Embryonic facial prominence (tissue), 1 donor: Measurements from ENCODE around the gene MAGI2.
"Not testable (repeated sequence)": the region's sequence is repeated elsewhere in the genome, so short reads cannot be mapped to it uniquely, and the experiment has no call there.

Source experiments
- DNase-seq: peaks from one replicate; pipeline ENCODE4 v3.0.0-alpha.2; 2016; ENCODE audit errors: extremely low spot score

Gene MAGI2

GRCh38 chr7:79451580-79451979 lies 1.9 kb downstream of the MAGI2 start:
- no peak for DNase-seq

DNA sequence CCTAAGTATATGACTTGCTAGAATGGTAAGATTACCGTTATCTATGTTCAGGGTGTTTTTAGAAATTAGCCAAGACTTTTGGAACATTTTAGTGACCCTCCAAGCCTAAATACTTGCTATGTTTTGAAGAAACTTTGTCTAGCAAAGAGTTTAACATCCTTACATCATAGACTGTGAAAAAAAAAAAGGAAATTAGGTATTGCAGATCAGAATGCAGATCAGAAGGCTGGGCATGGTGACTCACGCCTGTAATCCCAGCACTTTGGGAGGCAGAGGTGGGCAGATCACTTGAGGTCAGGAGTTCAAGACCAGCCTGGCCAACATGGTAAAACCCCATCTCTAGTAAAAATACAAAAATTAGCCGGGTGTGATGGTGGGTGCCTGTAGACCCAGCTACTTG lies 10.7 kb downstream of the MAGI2 start:
- not testable (repeated sequence) for DNase-seq

DNA sequence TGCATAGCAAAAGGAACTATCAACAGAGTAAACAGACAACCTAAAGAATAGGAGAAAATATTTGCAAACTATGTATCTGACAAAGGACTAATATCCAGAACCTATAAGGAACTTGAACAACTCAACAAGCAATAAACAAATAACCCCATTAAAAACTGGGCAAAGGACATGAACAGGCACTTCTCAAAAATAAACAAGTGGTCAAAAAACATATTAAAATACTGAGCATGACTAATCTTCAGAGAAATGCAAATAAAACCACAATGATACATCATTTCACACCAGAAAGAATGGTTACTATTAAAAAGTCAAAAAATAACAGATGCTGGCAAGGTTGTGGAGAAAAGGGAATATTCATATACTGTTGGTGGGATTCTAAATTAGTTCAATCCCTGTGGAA lies 17.1 kb downstream of the MAGI2 start:
- no peak for DNase-seq

DNA sequence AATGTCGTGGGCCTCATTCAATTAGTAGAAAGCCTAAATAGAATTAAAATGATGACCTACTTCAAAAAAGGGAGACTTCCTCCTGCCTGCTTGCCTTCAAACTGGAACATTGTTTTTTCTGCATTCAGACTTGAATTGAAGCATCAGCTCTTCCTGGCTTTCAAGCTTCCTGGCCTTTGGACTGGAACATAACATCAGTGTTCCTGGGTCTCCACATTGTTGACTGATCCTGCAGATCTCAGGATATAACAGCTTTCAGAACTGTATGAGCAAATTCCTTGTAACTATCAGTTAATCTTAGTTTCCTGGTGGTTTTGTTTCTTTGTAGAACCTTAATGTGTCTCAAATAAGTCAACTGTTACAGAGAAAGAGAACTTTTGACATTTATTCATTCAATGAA lies 18.6 kb downstream of the MAGI2 start:
- no peak for DNase-seq

DNA sequence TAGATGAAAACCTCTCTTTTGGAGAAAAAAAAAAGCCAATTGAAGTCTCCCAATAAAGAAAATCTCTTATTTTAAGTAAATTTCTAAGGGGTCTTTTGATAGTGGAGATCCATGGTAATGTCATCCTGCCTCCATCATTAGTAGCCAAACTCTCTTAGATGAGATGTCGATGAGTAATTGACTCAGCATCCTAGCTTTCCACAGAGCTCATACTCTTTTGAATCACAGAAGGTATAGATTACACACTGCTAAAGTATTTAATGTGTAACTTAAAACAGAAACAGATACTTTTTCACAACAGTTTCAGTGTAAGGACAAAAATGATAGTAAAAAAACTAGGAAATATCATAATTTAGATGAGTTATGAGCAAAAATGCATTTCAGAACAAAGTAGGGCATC lies 19.4 kb downstream of the MAGI2 start:
- DNase-seq: no peak

DNA sequence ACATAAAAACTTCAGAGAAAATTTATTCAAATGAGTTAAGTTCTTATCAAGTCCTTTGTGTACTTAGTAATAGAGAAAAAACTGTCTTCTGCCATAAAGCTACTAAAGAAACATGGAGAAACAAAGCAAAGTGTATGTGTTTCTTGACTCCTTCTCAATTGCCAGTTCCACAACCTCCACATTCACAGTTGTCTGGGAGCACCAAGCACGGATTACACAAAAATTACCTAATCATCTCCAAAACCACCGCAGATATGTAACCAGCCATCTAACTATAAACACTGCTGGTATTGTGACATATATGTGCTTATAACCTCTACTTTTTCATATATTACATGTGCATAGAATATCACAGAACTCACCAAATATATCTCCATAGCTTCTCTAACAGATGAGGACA lies 23.1 kb downstream of the MAGI2 start:
- no peak for DNase-seq

- DNase-seq: no peak
These were observed 27.8 kb downstream of the MAGI2 start for GRCh38 chr7:79425665-79426064.

- DNase-seq: no peak
These were observed 31.7 kb downstream of the MAGI2 start for GRCh38 chr7:79421751-79422150.

GRCh38 chr7:79420464-79420863 lies 33.0 kb downstream of the MAGI2 start:
- no peak for DNase-seq

GRCh38 chr7:79414910-79415309 lies 38.6 kb downstream of the MAGI2 start:
- DNase-seq: no peak

DNA sequence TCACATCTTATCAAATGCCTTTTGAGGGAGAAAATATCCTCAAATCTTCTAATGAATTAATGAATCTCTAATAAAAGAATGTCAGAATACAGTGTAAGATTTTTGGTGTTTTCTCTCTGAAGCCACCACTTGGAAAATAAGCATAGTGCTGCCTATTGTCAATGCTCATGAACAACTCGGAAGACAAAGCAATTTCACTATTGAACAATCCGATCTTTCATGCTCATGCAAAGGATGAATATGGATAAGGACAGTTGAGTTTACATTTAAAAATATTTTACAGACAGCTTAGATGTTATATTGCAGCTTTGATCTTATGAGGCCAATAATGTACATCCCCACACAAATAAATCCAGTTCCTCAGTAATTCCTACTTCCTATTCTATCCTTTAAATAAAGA lies 40.6 kb downstream of the MAGI2 start:
- no peak for DNase-seq

- no peak for DNase-seq
These were observed 41.0 kb downstream of the MAGI2 start for GRCh38 chr7:79412438-79412837.

- DNase-seq: no peak
These were observed 43.1 kb downstream of the MAGI2 start for GRCh38 chr7:79410345-79410744.

- DNase-seq: no peak
These were observed 46.1 kb downstream of the MAGI2 start for GRCh38 chr7:79407351-79407750.

DNA sequence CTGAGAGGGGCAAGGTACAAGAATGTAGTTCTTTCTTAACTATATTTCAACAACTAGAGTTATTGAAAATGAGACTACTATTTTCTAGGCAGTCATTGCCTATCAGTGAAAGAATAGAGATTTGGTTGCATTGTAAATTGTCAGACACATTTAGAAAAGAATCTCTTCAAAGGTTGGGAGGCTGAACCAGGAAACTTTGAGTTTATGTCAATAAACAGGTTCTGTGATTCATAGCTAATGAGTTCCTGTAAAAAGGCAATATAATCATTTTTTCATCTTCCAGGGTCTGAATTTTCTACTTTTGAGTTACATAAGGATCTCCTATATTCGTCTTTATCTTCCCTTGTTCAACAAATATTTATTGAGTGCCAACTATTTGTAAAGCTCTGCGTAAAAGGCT lies 47.1 kb downstream of the MAGI2 start:
- DNase-seq: no peak

GRCh38 chr7:79405368-79405767 lies 48.1 kb downstream of the MAGI2 start:
- no peak for DNase-seq

DNA sequence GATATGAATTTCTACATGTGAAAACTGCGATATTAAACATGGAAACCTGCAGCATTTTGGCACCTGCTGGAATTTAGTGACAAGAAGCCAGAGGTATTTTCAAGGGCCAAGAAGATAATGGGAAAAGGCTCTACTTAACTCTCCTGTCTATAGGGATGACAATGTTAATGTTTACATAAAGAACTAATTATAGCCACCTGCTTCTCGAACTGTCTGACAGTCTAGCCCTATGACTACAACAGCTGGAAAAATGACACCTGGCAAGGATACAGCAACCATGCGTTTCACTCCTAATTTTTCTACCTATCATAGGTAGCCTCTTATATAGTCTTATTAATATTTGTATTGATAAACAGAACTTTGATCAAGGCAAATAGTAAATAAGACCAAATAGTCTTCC lies 49.6 kb downstream of the MAGI2 start:
- DNase-seq: no peak

DNA sequence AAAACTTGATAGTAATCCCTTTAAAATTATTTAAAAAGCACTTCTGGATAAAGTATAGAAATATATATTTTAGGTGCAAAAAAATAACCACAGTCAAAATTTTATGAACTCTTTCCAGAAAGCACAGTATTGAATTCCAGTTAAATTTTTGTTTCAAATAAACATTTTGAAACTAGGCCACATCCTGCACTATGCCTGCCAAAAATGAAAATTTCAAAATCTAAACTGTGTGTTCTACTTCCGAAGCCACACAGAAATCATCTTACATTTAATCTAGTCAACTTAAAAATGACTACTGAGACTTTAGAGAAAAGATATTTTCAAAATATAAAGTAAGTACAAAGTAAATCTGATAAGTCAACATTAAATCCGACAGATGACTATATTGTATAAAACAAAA lies 50.0 kb downstream of the MAGI2 start:
- no peak for DNase-seq

DNA sequence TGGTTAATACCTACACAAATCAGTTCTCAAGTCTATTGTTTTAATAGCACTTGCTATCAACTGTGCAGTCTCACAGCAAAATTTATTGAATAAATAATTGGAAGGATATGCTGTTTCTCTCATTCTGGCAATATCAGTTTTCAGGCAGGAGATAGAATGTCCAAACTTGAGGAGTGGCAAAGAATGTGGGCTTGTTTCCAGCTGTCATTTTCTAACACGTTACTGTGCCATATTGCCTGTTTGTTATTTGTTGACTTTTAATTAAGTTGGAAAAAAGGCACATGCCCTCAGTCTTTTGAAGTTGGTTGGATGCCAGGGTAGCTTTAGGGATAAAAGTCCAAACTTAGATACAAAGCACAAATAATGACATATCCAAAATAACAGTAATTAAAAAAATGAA lies 52.2 kb downstream of the MAGI2 start:
- DNase-seq: no peak

DNA sequence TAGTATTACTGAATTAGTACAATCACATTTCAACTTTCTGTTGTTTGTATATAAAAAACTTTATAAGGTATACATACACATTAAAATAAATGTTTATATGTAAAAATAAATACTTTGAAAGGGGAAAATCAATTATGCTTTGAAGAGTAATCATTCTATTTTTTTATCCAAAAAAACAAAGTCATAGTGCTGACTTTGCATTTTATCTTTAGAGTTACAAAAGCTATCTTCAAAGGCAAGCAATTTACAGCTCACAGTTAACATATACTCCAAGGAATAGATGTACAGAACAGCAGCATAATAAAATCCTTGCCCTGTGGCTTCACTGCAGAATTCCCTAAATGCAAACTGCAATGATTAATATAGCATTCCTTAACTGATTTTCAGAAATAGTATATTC lies 53.2 kb downstream of the MAGI2 start:
- no peak for DNase-seq

GRCh38 chr7:79398138-79398749 lies 55.2 kb downstream of the MAGI2 start:
- DNase-seq: no peak

- no peak for DNase-seq
These were observed 66.6 kb downstream of the MAGI2 start for GRCh38 chr7:79386688-79387422.

DNA sequence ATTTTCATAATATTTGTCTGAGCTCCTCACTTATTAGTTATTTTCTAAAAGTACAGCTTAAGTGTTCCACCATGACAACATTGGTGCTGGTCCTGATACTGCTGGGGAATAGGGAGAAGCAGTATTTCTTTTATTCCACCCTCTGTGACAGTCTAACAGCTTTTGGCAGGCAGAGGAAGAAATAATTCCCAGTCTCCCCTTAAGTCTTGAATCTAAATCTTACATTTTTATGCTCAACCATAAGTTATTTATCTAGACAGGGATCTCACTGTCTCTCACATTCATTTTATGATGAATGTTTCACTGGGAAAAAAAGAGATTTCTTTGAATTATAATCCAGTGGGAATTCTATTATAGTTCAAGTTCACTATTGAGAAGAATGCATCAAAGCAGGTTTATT lies 71.5 kb downstream of the MAGI2 start:
- DNase-seq: no peak

- DNase-seq: no peak
These were observed 76.4 kb downstream of the MAGI2 start for GRCh38 chr7:79377097-79377496.
